GM12873 (cell line): ENCODE results near the gene ZBTB7C.

ENCODE experiments used
- TF ChIP-seq, protein P1 (sequence below): IDR thresholded peaks from 2 replicates; pipeline ENCODE4 v1.5.1; 2012; ENCODE audit warnings: low read depth, mild to moderate bottlenecking, moderate library complexity, low read length, control low read depth; ENCODE audit not compliant: insufficient read depth; ENCODE audit errors: missing control alignments

The ZBTB7C gene

GRCh38 chr18:48348739-48349138, 60.4 kb downstream of the ZBTB7C start:
- TF ChIP-seq, protein P1, sequence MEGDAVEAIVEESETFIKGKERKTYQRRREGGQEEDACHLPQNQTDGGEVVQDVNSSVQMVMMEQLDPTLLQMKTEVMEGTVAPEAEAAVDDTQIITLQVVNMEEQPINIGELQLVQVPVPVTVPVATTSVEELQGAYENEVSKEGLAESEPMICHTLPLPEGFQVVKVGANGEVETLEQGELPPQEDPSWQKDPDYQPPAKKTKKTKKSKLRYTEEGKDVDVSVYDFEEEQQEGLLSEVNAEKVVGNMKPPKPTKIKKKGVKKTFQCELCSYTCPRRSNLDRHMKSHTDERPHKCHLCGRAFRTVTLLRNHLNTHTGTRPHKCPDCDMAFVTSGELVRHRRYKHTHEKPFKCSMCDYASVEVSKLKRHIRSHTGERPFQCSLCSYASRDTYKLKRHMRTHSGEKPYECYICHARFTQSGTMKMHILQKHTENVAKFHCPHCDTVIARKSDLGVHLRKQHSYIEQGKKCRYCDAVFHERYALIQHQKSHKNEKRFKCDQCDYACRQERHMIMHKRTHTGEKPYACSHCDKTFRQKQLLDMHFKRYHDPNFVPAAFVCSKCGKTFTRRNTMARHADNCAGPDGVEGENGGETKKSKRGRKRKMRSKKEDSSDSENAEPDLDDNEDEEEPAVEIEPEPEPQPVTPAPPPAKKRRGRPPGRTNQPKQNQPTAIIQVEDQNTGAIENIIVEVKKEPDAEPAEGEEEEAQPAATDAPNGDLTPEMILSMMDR: no peak

- TF ChIP-seq, protein P1: no peak
Observed at GRCh38 chr18:48347756-48348326, 61.3 kb downstream of the ZBTB7C start.

DNA sequence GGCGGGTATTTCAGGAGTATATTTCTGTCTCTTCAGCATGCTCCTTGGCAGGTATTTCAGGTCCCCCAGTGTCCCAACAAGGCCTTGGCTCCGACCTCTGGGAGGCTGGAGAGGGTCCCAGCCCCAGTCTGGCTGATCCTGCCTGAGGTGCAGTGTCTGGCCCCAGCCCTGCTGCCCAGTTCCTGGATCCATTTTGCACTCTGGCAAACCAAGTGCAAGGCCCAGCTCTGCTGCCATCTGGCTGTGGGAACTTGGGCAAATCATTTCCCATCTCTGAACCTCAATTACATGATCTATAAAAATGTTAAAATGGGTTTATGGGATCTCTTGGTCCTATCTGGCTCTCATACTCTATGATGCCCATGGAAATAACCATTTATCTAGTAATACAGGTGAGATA, 63.6 kb downstream of the ZBTB7C start:
- TF ChIP-seq, protein P1: peak; percentile 11

DNA sequence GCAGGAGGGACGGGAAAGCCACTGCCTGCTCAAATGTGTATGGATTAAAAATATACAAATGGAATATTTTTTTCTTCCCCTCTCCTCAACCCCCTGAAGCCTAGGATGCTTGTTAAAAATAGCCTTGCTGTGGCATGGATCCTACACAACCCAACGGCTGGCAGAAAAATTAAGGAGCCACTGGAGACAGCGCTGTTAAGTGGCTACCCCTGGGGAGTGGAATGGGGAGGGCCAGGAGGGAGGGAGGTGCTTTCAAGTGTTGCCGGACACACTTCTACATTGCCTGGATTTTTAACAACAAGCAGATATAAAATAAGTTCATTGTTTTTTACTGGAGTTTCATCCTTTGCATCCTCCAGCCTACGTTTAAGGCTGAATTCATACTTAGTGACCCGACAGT, 66.6 kb downstream of the ZBTB7C start:
- TF ChIP-seq, protein P1: no peak

GRCh38 chr18:48342125-48342524, 67.1 kb downstream of the ZBTB7C start:
- TF ChIP-seq, protein P1: no peak

DNA sequence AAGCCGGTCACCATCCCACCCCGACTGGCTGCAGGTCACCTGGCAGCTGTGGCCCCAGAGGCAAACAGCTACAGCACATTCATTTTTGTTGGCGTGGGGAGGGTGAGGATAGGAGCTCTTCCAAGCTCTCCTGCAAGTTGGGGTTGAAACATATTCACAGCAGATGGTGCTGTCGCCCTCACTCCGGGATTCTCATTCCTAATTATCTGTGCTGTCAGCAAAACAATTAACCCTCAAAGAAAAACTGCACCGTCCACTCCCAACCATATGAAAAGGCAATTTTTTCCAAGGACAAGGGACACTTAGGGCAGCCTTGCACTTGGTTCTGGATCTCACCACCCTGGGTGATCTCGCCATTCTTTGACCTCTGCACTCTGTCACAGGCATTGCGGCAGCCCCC, 68.6 kb downstream of the ZBTB7C start:
- TF ChIP-seq, protein P1: no peak

- TF ChIP-seq, protein P1: no peak
Observed at GRCh38 chr18:48339692-48340091, 69.5 kb downstream of the ZBTB7C start.

DNA sequence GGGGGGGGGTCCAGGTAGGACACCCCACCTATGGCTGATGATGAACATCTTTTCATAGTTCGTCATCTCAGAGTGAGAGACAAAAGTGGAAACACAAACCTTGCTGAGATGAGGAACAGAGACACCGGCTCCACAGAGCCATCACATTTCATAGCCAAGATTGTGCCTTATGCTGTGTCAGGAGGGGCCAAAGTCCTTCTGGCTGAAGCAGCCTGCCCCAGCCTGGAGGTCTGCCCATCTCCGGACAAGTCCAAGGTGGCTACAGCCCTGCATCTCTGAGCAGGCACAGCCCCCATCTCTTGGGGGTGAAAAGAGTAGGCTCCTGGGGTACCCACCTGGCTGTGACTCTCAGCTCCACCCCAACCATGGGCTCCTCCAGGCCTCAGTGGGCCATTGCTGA, 70.3 kb downstream of the ZBTB7C start:
- TF ChIP-seq, protein P1: no peak
